ENCODE measurements around the gene EFCAB6. TPM values are rescaled to one million over a fixed set of nuclear protein-coding genes. Genes with fewer than 3 reads are reported as not detected.

EFCAB6 gene
- total and polyA plus RNA-seq, 10 of the 15 experiments (the other 5 are each of a cell fraction or from before 2014, with no cell fraction given): 0.05 to 0.42 (median 0.19) TPM

DNA sequence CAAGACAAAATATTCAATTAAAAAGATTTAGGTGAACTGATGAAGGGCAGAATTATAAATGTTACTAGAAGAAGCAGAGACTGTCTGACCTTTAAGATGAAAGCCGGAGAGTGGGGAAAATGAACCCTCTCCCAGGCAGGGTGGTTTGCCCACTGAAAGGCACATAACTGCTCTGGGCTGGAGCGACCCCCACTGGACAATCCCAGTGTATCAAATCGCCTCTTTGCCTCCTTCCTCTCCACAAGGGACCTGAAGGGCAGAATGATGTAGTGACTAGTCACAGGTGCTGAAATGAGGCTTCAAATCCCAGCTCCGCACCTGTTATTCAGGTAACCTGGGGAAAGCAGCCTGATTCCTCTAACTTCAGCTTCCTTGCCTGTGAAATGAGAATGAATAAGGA lies 69.0 kb downstream of the EFCAB6 start (continued):
- TF ChIP-seq ZNF274 (IDR thresholded peaks at IDR 0.05; ENCODE audit: insufficient read depth, insufficient read length): no peak
- TF ChIP-seq, protein P1, sequence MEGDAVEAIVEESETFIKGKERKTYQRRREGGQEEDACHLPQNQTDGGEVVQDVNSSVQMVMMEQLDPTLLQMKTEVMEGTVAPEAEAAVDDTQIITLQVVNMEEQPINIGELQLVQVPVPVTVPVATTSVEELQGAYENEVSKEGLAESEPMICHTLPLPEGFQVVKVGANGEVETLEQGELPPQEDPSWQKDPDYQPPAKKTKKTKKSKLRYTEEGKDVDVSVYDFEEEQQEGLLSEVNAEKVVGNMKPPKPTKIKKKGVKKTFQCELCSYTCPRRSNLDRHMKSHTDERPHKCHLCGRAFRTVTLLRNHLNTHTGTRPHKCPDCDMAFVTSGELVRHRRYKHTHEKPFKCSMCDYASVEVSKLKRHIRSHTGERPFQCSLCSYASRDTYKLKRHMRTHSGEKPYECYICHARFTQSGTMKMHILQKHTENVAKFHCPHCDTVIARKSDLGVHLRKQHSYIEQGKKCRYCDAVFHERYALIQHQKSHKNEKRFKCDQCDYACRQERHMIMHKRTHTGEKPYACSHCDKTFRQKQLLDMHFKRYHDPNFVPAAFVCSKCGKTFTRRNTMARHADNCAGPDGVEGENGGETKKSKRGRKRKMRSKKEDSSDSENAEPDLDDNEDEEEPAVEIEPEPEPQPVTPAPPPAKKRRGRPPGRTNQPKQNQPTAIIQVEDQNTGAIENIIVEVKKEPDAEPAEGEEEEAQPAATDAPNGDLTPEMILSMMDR (IDR thresholded peaks at IDR 0.05 in 2 of 3, conservative IDR thresholded peaks at IDR 0.05 in 1 of 3; ENCODE audit: control insufficient read depth in 2 of 3, extremely low read depth in 1 of 3, insufficient read depth in 1 of 3, low read depth in 3 of 3, low read length in 3 of 3): peak in 2 of 3 experiments; percentile 12 to 19; a peak in 1 of 6 replicates

DNA sequence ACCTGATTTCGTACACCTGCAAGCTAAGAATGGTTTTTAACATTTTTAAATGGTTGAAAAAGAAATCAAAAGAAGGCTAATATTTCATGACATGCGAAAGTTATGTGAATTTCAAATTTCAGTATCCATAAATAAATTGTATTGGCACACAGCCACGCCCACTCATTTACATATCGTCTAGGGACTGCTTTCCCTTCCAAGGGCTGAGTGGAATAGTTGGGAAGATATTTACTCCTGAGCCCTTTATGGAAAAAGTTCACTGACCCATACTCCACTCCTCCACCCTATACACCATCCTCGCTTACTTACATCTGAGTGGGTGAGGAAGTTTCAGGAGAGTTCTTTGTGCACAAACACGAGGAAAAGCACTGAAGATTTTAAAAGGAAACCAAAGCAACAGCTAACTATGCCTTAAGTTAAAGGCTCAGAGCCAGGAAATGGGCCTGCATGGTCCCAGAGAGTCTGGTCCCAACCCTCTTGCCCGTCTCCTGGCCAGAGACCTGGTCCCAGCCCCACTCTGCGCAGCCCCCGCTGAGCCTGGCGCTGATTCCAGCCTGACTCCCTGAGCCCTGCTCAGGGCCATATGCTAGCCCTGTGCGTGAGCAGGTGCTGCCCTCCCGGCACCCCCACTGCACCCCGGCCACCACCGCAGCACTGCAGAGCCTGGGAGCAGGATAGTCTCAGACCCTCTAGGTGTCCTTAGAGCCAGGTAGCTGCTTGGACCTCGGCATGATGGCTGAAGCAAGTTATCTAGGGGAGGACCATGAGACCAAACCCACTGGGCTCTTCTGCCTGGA lies 69.8 kb downstream of the EFCAB6 start:
- H4K20me1 ChIP-seq (ENCODE audit: control insufficient read depth, insufficient read depth): no peaks in the 10 kb centered on the region
- ChIA-PET RAD21 (ENCODE audit: unreplicated experiment) (no interaction called here), CTCF (no interaction called here), POLR2A (no interaction called here), SMC1A (ENCODE audit: uncharacterized antibody, unreplicated experiment) (interaction anchor here (1.1 kb wide), 1 partner anchor 9 kb away, joined by 4 read pairs; no protein-coding TSS in a partner anchor)
- 45% methylated on average over 15 of the region's 15 CpGs for WGBS (ENCODE audit: insufficient coverage, insufficient replicate concordance, low lambda C conversion rate, missing lambda C conversion rate)
- in situ Hi-C loops (cut with MboI) (no loop called here), intact Hi-C loops (cut with micrococcal nuclease; ENCODE audit: unreplicated experiment) (loop anchor here (10.0 kb wide), 1 partner anchor 142 kb away; no protein-coding TSS in a partner anchor)
- H3K4me1 ChIP-seq (ENCODE audit: control insufficient read depth, insufficient read depth, low read length): no peaks in the 10 kb centered on the region
- no peaks in the 10 kb centered on the region for H3K79me2 ChIP-seq (ENCODE audit: control insufficient read depth, insufficient read depth, low read length)
- H3K27me3 ChIP-seq (replicated peaks in 1 of 2; ENCODE audit: control insufficient read depth in 2 of 2, insufficient read depth in 2 of 2, low read length in 1 of 2): no peaks in the 10 kb centered on the region; a peak in 2 of 4 replicates
- H3K4me3 ChIP-seq: no peak overlapping the region
- no peak for ATAC-seq
- H2AFZ ChIP-seq (ENCODE audit: control insufficient read depth, low read depth, low read length): no peak overlapping the region
- H3K9ac ChIP-seq (ENCODE audit: control insufficient read depth, insufficient read depth, low read length): no peak overlapping the region
- TF ChIP-seq CEBPB (IDR thresholded peaks at IDR 0.05; ENCODE audit: borderline replicate concordance in 1 of 2, low read depth in 2 of 2, low read length in 2 of 2) (no peak), CREM (IDR thresholded peaks at IDR 0.05; ENCODE audit: low read depth) (no peak), SMC3 (IDR thresholded peaks at IDR 0.05; ENCODE audit: borderline replicate concordance, low read length) (no peak), ZBED1 (IDR thresholded peaks at IDR 0.05; ENCODE audit: borderline replicate concordance) (no peak)
- TF ChIP-seq, protein P2, sequence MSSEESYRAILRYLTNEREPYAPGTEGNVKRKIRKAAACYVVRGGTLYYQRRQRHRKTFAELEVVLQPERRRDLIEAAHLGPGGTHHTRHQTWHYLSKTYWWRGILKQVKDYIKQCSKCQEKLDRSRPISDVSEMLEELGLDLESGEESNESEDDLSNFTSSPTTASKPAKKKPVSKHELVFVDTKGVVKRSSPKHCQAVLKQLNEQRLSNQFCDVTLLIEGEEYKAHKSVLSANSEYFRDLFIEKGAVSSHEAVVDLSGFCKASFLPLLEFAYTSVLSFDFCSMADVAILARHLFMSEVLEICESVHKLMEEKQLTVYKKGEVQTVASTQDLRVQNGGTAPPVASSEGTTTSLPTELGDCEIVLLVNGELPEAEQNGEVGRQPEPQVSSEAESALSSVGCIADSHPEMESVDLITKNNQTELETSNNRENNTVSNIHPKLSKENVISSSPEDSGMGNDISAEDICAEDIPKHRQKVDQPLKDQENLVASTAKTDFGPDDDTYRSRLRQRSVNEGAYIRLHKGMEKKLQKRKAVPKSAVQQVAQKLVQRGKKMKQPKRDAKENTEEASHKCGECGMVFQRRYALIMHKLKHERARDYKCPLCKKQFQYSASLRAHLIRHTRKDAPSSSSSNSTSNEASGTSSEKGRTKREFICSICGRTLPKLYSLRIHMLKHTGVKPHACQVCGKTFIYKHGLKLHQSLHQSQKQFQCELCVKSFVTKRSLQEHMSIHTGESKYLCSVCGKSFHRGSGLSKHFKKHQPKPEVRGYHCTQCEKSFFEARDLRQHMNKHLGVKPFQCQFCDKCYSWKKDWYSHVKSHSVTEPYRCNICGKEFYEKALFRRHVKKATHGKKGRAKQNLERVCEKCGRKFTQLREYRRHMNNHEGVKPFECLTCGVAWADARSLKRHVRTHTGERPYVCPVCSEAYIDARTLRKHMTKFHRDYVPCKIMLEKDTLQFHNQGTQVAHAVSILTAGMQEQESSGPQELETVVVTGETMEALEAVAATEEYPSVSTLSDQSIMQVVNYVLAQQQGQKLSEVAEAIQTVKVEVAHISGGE (CRISPR knock-in tag; IDR thresholded peaks at IDR 0.05): no peak
- TF ChIP-seq, protein P3, sequence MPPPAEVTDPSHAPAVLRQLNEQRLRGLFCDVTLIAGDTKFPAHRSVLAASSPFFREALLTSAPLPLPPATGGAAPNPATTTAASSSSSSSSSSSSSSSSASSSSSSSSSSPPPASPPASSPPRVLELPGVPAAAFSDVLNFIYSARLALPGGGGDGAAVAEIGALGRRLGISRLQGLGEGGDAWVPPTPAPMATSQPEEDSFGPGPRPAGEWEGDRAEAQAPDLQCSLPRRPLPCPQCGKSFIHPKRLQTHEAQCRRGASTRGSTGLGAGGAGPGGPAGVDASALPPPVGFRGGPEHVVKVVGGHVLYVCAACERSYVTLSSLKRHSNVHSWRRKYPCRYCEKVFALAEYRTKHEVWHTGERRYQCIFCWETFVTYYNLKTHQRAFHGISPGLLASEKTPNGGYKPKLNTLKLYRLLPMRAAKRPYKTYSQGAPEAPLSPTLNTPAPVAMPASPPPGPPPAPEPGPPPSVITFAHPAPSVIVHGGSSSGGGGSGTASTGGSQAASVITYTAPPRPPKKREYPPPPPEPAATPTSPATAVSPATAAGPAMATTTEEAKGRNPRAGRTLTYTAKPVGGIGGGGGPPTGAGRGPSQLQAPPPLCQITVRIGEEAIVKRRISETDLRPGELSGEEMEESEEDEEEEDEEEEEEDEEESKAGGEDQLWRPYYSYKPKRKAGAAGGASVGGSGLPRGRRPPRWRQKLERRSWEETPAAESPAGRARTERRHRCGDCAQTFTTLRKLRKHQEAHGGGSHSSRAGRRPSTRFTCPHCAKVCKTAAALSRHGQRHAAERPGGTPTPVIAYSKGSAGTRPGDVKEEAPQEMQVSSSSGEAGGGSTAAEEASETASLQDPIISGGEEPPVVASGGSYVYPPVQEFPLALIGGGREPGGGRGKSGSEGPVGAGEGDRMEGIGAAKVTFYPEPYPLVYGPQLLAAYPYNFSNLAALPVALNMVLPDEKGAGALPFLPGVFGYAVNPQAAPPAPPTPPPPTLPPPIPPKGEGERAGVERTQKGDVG (CRISPR knock-in tag; IDR thresholded peaks at IDR 0.05): no peak
- no peak overlapping the region for H3K4me2 ChIP-seq (ENCODE audit: control insufficient read depth, insufficient read depth)
- DNase-seq (ENCODE audit: low read depth, low spot score): no peak
- H3K36me3 ChIP-seq (ENCODE audit: control insufficient read depth in 2 of 2, insufficient read depth in 2 of 2, low read length in 1 of 2): no peaks in the 10 kb centered on the region
- no TSS peak for BruUV-seq (replicated peaks)
- no peaks in the 10 kb centered on the region for H3K9me3 ChIP-seq (replicated peaks; ENCODE audit: control insufficient read depth, insufficient read depth, low read length)
- no peak overlapping the region for H3K27ac ChIP-seq (ENCODE audit: control insufficient read depth, insufficient read depth)
- FAIRE-seq: no peak

All from GM12878 (cell line).